ENCODE data around the gene TWIST2. TPM values are rescaled to one million over a fixed set of nuclear protein-coding genes. Genes with fewer than 3 reads are reported as not detected.

Gene TWIST2
- total RNA-seq, 1 experiment from 2014 or later, result not detected

- Histone ChIP-seq H3K4me3 (ENCODE audit: low read depth, low read length, poor library complexity, severe bottlenecking) (no peak overlapping the region), H3K27me3 (replicated peaks; ENCODE audit: insufficient read depth, low read depth, low read length, poor library complexity) (no peaks in the 10 kb centered on the region), H3K9me3 (ENCODE audit: low read depth, low read length, poor library complexity, severe bottlenecking) (no peaks in the 10 kb centered on the region), H3K4me1 (ENCODE audit: insufficient read depth, low read length, poor library complexity, severe bottlenecking) (no peaks in the 10 kb centered on the region), H3K36me3 (ENCODE audit: insufficient read depth, low read length, poor library complexity, severe bottlenecking) (no peaks in the 10 kb centered on the region), H3K27ac (ENCODE audit: low read depth, low read length, poor library complexity, severe bottlenecking) (no peak overlapping the region)
- BruUV-seq (replicated peaks), result no TSS peak
- intact Hi-C loops (cut with micrococcal nuclease; ENCODE audit: unreplicated experiment), result no loop called here
- no peak for DNase-seq (ENCODE audit: low spot score)
- ChIA-PET POLR2A (ENCODE audit: low non-redundant PET) (no interaction called here), CTCF (no interaction called here)
- TF ChIP-seq CTCF (conservative IDR thresholded peaks at IDR 0.05; ENCODE audit: low read depth, low read length) (no peak), EZH2 (IDR thresholded peaks at IDR 0.05; ENCODE audit: borderline replicate concordance, low read depth, low read length, poor library complexity, severe bottlenecking) (no peak)
Measured at GRCh38 chr2:238868616-238869292, 20.9 kb downstream of the TWIST2 start.

- Histone ChIP-seq H3K27me3 (replicated peaks; ENCODE audit: insufficient read depth, low read depth, low read length, poor library complexity) (peaks cover 3% of the 10 kb centered on the region), H3K27ac (ENCODE audit: low read depth, low read length, poor library complexity, severe bottlenecking) (no peak overlapping the region), H3K4me3 (ENCODE audit: low read depth, low read length, poor library complexity, severe bottlenecking) (no peak overlapping the region), H3K9me3 (ENCODE audit: low read depth, low read length, poor library complexity, severe bottlenecking) (no peaks in the 10 kb centered on the region), H3K4me1 (ENCODE audit: insufficient read depth, low read length, poor library complexity, severe bottlenecking) (no peaks in the 10 kb centered on the region), H3K36me3 (ENCODE audit: insufficient read depth, low read length, poor library complexity, severe bottlenecking) (no peaks in the 10 kb centered on the region)
- no TSS peak for BruUV-seq (replicated peaks)
- TF ChIP-seq CTCF (conservative IDR thresholded peaks at IDR 0.05; ENCODE audit: low read depth, low read length), result no peak
- TF ChIP-seq EZH2 (IDR thresholded peaks at IDR 0.05; ENCODE audit: borderline replicate concordance, low read depth, low read length, poor library complexity, severe bottlenecking), result no peak
- CTCF ChIA-PET, result no interaction called here
- POLR2A ChIA-PET (ENCODE audit: low non-redundant PET), result no interaction called here
- DNase-seq (ENCODE audit: low spot score), result no peak
- intact Hi-C loops (cut with micrococcal nuclease; ENCODE audit: unreplicated experiment), result no loop called here
Measured at GRCh38 chr2:238869293-238870124, 21.6 kb downstream of the TWIST2 start.

GRCh38 chr2:238870261-238870660 lies 22.4 kb downstream of the TWIST2 start:
- Histone ChIP-seq H3K27me3 (replicated peaks; ENCODE audit: insufficient read depth, low read depth, low read length, poor library complexity) (peaks cover 4% of the 10 kb centered on the region), H3K27ac (ENCODE audit: low read depth, low read length, poor library complexity, severe bottlenecking) (no peak overlapping the region), H3K4me3 (ENCODE audit: low read depth, low read length, poor library complexity, severe bottlenecking) (no peak overlapping the region), H3K9me3 (ENCODE audit: low read depth, low read length, poor library complexity, severe bottlenecking) (no peaks in the 10 kb centered on the region), H3K36me3 (ENCODE audit: insufficient read depth, low read length, poor library complexity, severe bottlenecking) (no peaks in the 10 kb centered on the region), H3K4me1 (ENCODE audit: insufficient read depth, low read length, poor library complexity, severe bottlenecking) (no peaks in the 10 kb centered on the region)
- CTCF ChIA-PET, result no interaction called here
- intact Hi-C loops (cut with micrococcal nuclease; ENCODE audit: unreplicated experiment), result no loop called here
- no TSS peak for BruUV-seq (replicated peaks)
- POLR2A ChIA-PET (ENCODE audit: low non-redundant PET), result no interaction called here
- TF ChIP-seq CTCF (conservative IDR thresholded peaks at IDR 0.05; ENCODE audit: low read depth, low read length), result no peak
- no peak for TF ChIP-seq EZH2 (IDR thresholded peaks at IDR 0.05; ENCODE audit: borderline replicate concordance, low read depth, low read length, poor library complexity, severe bottlenecking)
- DNase-seq (ENCODE audit: low spot score), result no peak
